Measurements from ENCODE around the gene GAST.

GAST gene

DNA sequence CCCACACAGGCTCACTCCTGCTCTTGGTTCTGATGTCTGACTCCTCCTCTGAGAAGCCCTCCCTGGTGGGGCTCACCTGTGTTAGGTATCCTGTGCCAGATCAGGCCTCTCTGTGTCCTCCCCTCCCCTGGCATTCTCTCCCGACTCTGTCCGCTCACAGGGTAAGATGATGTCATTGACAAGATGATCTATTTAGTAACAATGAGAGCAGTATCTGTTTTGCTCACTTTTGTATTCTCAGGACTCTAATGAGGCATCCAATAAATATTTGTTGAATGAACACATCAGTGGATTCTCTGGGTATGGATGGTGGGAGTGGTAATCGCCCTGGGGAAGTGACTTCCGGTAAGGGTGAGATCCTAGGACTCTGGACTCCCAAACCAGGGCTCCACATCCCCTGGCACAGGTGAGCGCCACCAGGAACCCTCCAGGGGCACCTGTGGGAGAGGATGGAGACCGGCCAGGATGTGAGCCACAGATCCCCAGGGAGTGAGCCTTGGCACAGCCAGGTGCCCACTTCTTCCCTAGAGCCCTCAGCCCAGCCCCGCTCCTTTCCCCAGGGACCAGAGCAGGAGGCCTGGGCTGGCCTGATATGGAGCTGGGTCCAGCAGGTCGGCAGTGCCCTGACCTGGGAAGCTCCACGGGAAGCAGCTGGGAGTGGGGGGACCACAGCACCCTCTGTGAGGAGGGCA is 27.7 kb downstream of the GAST start:
- DNase-seq (ENCODE audit: low read depth), result no peak

DNA sequence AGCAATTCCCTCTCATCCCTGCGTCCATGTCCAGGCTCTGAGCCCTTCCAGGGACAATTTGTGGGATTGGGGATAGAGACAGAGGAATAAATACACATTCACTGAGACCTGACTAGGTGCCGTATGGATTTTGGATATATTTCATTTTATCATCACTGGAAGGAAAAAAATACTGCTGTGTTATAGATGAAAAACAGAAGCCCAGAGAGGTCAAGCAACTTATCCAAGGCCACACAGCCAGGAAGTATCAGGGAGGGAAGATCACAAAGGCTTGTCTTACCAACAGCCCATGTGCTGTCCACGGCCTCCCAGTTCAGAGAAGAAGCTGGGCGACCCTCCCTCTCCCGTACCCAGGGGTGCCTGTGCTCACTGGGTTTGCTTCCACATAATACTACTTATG is 28.4 kb downstream of the GAST start:
- no peak for DNase-seq (ENCODE audit: low read depth)

DNA sequence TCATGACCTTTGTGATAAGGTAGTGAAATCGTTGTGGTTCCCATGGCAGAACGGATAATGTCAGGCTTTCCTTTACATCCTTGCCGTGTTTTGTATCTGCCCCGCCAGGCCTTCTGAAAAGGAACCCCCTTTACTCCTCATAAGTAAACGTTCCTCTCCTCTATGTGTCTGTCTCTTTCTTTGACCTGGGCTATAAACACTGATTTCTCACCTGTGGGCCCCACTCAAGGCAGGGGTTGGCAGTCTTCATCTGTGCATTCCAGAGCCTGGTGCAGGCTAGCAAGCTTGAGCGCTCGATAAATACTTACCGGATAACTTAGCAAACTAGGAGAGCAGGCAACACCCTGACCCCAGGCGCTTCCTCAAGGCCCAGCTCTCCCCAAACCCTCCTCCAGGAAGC is 29.6 kb downstream of the GAST start:
- no peak for DNase-seq (ENCODE audit: low read depth)

DNA sequence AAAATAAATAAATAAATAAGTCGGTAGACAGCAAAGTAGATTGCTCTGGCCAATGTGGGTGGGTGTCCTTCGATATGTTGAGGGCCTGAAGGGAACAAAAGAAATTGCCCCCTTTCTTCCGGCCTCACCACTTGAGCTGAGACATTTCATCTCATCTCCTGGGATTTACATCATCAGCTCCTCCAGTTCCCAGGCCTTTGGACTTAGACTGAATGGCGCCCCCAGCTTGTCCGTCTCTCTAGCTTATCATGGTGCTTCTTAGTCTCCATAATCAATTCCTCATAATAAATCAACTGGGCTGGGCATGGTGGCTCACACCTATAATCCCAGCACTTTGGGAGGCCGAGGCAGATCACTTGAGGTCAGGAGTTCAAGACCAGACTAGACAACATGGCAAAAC is 36.1 kb downstream of the GAST start:
- no peak for DNase-seq (ENCODE audit: low read depth)

DNA sequence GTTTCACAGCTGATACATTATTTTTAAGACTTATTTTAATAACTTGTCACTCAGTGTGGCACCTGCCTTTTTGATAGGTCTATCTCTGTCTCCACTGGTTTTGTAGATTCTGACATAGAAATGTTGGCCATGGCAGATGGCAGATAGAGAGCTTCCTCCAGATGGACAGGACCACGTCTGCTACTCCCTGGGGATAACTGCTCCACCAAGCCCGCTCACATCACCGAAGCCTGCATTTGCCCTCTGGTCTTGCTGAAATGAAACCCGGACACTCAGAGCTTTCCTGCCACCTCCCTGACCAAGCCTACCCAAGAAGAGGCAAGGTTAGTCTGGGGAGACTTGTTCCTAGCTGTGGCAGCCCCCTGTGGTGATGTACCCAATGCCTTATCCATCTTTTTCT is 38.7 kb downstream of the GAST start:
- no peak for DNase-seq (ENCODE audit: low read depth)

DNA sequence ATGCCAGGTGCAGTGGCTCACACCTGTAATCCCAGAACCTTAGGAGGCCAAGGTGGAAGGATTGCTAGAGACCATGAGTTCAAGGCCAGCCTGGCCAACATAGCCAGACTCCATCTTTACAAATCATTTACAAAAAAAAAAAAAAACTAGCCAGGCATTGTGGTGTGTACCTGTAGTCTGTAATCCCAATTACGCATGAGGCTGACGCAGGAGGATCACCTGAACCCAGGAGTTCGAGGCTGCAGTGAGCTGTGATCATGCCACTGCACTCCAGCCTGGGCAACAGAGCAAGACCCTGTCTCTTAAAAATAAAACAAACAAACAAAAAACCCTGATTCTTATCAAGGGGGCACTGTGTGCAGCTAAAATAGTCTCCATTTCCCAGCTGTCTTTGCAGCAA is 39.2 kb downstream of the GAST start:
- no peak for DNase-seq (ENCODE audit: low read depth)

DNA sequence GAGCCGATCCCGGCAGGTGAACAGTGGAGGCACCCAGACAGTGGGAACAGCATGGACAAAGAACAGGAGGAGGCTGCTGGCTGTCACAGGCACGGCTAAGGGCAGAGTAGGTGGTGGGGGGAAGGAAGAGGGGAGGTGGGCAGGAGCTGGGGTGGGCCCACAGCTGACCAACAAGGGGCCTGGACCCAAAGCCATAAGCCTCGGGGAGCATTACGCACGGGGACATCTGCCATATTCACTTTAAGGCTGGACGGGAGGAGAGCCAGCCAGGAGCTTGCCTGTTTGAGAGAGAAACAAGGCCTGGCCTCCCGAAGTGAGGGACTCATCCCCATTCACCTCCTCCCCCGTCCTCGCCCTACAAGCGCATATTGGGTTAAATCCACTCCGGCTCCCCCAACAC is 41.9 kb downstream of the GAST start:
- DNase-seq (ENCODE audit: low read depth), result no peak

DNA sequence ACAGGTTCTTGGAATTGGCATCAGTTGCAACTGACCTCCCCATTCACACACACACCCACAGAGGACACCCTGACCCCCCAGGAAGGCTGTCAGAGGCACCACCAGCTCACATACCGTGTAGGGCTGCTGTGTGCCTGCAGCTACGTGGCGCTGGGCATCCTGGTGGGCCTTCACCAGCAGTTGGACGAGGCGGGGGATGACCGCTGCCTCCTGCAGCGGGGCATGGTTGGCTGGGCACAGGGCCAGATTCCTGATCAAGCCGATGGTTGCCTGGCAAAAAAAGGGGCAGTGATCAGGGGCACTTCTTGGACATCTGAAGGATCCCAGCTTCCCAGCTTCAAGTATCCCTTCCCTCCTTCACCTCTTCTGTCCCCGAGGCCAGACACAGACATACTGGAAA is 46.5 kb downstream of the GAST start:
- no peak for DNase-seq (ENCODE audit: low read depth)

DNA sequence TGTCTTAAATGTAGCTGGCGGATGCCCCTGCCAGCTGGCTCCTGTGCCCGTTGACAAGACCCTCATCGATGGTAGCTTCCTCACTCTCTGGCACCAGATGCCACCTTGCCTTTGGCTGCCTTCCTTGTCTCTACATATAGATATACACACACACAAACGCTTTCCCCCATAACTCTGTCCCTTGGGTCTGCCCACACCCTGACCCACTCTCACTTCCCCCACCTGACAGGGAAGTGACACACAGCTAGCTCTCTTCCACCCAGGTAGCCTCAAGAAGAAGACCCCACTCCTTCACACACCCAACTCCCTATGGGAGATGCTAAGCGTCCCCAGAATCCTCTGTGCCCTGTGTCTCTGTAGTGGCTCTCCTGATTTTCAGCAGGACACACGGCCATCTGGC is 48.7 kb downstream of the GAST start:
- no peak for DNase-seq (ENCODE audit: low read depth)

DNA sequence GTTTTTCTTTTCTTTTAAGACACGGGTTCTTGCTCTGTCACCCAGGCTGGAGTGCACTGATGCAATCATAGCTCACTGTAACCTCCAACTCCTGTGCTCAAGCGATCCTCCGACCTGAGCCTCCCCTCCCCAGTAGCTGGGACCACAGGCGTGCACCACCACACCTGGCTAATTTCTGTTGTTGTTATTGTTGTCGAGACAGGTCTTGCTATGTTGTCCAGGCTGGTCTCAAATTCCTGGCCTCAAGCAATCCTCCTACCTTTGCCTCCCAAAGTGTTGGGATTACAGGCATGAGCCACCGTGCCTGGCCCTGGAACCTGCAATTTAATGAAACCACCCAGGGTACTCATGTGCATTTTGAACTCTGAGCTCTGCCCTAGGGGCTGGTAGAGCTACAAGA is 50.3 kb downstream of the GAST start:
- DNase-seq (ENCODE audit: low read depth), result no peak

DNA sequence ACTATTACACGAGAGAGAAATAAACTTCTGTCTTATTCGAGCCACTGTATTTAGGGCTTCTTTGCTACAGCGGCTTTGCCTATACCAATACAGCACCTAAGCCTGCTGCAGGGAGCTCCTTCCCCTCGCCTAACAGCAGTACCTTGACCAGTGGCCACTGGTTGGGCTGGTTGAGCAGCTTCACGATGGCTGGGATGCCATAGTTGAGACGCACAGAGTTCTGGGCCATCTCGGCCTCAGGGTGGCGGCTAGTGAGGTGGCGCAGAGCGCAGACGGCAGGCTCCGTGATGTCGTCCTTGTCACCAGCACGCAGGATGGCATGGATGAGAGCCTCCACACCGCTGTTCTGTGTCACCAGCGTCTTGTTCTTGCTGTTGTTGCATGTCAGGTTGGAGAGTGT is 50.7 kb downstream of the GAST start:
- DNase-seq (ENCODE audit: low read depth), result no peak

DNA sequence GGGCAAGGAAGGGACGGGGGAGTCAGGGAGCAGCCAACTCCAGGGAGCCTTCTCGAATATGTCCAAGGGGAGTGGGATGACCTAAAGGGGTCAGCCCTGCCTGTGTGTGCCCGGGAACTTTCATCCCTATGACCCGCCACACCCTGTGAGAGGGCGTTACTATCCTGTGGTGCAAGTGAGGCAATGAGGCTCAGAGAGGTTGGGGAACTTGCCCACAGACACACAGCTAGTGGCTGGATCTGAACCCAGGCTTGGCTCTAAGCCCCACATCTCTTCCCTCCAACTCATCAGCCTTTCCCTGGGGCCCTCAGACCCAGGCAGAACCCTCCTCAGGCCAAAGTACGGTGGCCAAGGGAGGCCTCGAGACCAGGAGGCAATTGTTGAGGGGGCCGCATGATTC is 51.2 kb downstream of the GAST start:
- no peak for DNase-seq (ENCODE audit: low read depth)
